Liver (tissue), 9 donors: ENCODE measurements around the gene RNPC3. TPM values are rescaled to one million over a fixed set of nuclear protein-coding genes. Genes with fewer than 3 reads are reported as not detected.

ENCODE experiments used
- DNase-seq: peaks from one replicate; pipeline ENCODE4 v3.0.0-alpha.2; 2017; ENCODE audit warnings: low spot score
- H3K27ac ChIP-seq, 2 donors: one replicate each; pipeline ENCODE4 v1.7.0; 2013; ENCODE audit warnings: inconsistent platforms in 2 of 2, low read length in 2 of 2, control low read depth in 1 of 2, low read depth in 1 of 2, mild to moderate bottlenecking in 1 of 2
- H3K27me3 ChIP-seq, 4 donors: one replicate each; pipeline versions ENCODE4 v1.6.1 to v1.7.0; 2013; ENCODE audit warnings: low read length in 3 of 4, inconsistent platforms in 1 of 4, mild to moderate bottlenecking in 1 of 4, moderate library complexity in 1 of 4; ENCODE audit not compliant: control insufficient read depth in 4 of 4, insufficient read depth in 4 of 4
- H3K36me3 ChIP-seq, 4 donors: one replicate each; pipeline versions ENCODE4 v1.6.1 to v1.7.0; 2013; ENCODE audit warnings: low read length in 3 of 4, mild to moderate bottlenecking in 3 of 4, low read depth in 1 of 4, moderate library complexity in 1 of 4; ENCODE audit not compliant: control insufficient read depth in 4 of 4, insufficient read depth in 3 of 4
- H3K4me1 ChIP-seq, 4 donors: one replicate each; pipeline versions ENCODE4 v1.6.1 to v1.7.0; 2013; ENCODE audit warnings: low read length in 3 of 4, mild to moderate bottlenecking in 3 of 4, moderate library complexity in 1 of 4; ENCODE audit not compliant: control insufficient read depth in 4 of 4, insufficient read depth in 4 of 4
- H3K4me3 ChIP-seq, 3 donors: one replicate each; pipeline versions ENCODE4 v1.6.1 to v1.7.0; 2013; ENCODE audit warnings: low read length in 3 of 3, control low read depth in 1 of 3, low read depth in 1 of 3, mild to moderate bottlenecking in 1 of 3
- H3K9ac ChIP-seq, 2 donors: one replicate each; pipeline ENCODE4 v1.7.0; 2013; ENCODE audit warnings: low read length in 2 of 2, mild to moderate bottlenecking in 2 of 2, moderate library complexity in 2 of 2, control low read depth in 1 of 2, low read depth in 1 of 2
- H3K9me3 ChIP-seq, 4 donors: one replicate each; pipeline versions ENCODE4 v1.6.1 to v1.7.0; 2013; ENCODE audit warnings: low read length in 3 of 4; ENCODE audit not compliant: control insufficient read depth in 4 of 4
- FOXA1 ChIP-seq: IDR thresholded peaks from 2 replicates; pipeline ENCODE4 v1.6.1; 2016; ENCODE audit warnings: antibody characterized with exemption
- FOXA2 ChIP-seq: IDR thresholded peaks from 2 replicates; pipeline ENCODE4 v1.6.1; 2016; ENCODE audit warnings: antibody characterized with exemption
- GABPA ChIP-seq, 2 donors: IDR thresholded peaks in 1 of 2; conservative IDR thresholded peaks in 1 of 2; 2 replicates each; pipeline ENCODE4 v1.6.1; 2016; ENCODE audit warnings: antibody characterized with exemption in 2 of 2, mild to moderate bottlenecking in 1 of 2, moderate library complexity in 1 of 2
- HNF4A ChIP-seq, 2 donors: conservative IDR thresholded peaks; 2 replicates each; pipeline ENCODE4 v1.6.1; 2016; ENCODE audit warnings: antibody characterized with exemption in 2 of 2, mild to moderate bottlenecking in 2 of 2
- JUND ChIP-seq, 2 donors: IDR thresholded peaks; 2 replicates each; pipeline ENCODE4 v1.6.1; 2016; ENCODE audit warnings: antibody characterized with exemption in 2 of 2
- SP1 ChIP-seq: IDR thresholded peaks from 2 replicates; pipeline ENCODE4 v1.6.1; 2018; ENCODE audit warnings: antibody characterized with exemption, mild to moderate bottlenecking
- TAF1 ChIP-seq: conservative IDR thresholded peaks from 2 replicates; pipeline ENCODE4 v1.6.1; 2016; ENCODE audit warnings: antibody characterized with exemption, mild to moderate bottlenecking
- YY1 ChIP-seq: IDR thresholded peaks from 2 replicates; pipeline ENCODE4 v1.6.1; 2016; ENCODE audit warnings: antibody characterized with exemption, mild to moderate bottlenecking
- WGBS: extraction: QIAGEN DNeasy Blood & Tissue Kit; methylation state at CpG from one replicate; pipeline ENCODE4 v1.1.7; 2013; 5-methylcytosine and 5-hydroxymethylcytosine counted together
- polyA plus RNA-seq, 2 donors: library from polyadenylated mRNA; stranded (reverse) in 1 of 2; unstranded in 1 of 2; fragments of 200-250 nt in 1 of 2; fragments of >200 nt in 1 of 2; fragmentation: Nextera tagmentation in 1 of 2; extraction: Ambion mirVana in 1 of 2; gene quantifications; one replicate each; pipeline versions ENCODE4 v1.2.1 to v1.2.3, GENCODE V29; 2013 to 2015
- total RNA-seq, 2 donors: library from RNA; depleted of rRNA; stranded (reverse); fragments of >200 nt; gene quantifications; one replicate each; pipeline ENCODE4 v1.2.3, GENCODE V29; 2014
- TF ChIP-seq, protein P1 (sequence below): IDR thresholded peaks from 2 replicates; pipeline ENCODE4 v1.6.1; 2016; ENCODE audit warnings: antibody characterized with exemption
- TF ChIP-seq, protein P2 (sequence below): IDR thresholded peaks from 2 replicates; pipeline ENCODE4 v1.6.1; 2016; ENCODE audit warnings: antibody characterized with exemption
- TF ChIP-seq, protein P3 (sequence below): IDR thresholded peaks from 2 replicates; pipeline ENCODE4 v1.6.1; 2016; ENCODE audit warnings: antibody characterized with exemption, mild to moderate bottlenecking
- TF ChIP-seq, protein P4 (sequence below): fragments of 150-350 bp; IDR thresholded peaks from 2 replicates; pipeline ENCODE4 v1.5.1; 2017; ENCODE audit warnings: improper control_type of control experiment, low read depth, low read length; ENCODE audit not compliant: missing input control
- TF ChIP-seq, protein P5 (sequence below): IDR thresholded peaks from 2 replicates; pipeline ENCODE4 v1.6.1; 2016; ENCODE audit warnings: antibody characterized with exemption
- donor health status: healthy.
- donor health status: healthy.
- donor health status: healthy.
- donor health status: healthy.
- donor health status: healthy.

RNPC3 gene
- total and polyA plus RNA-seq, 4 donors = 4.2 to 18.0 (median 9.6) TPM

DNA sequence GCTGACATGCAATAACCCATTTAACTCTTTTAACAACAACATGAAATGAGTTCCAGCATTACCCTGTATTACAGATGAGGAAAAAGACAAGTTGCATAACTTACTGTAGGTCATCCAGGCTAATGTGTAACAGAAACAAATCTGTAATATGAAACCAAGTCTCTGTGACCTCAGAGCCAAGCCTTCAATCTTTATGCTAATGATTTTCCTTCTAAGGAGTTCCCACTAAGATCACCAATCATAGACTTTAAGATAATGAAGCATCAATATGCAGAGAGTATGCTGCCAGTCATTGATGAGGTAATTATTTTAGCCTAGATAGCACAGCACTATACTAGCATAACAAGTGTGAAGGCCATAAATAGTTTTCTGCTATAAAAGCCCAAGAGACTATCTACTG is 35.6 kb upstream of the RNPC3 start:
- no peak for TF ChIP-seq TAF1
- TF ChIP-seq, protein P1, sequence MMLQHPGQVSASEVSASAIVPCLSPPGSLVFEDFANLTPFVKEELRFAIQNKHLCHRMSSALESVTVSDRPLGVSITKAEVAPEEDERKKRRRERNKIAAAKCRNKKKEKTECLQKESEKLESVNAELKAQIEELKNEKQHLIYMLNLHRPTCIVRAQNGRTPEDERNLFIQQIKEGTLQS = no peak
- TF ChIP-seq SP1 = no peak
- no peak for TF ChIP-seq FOXA1
- TF ChIP-seq JUND (IDR thresholded peaks at IDR 0.05) = no peak
- no peak for TF ChIP-seq YY1
- TF ChIP-seq, protein P2, sequence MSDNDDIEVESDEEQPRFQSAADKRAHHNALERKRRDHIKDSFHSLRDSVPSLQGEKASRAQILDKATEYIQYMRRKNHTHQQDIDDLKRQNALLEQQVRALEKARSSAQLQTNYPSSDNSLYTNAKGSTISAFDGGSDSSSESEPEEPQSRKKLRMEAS = no peak
- TF ChIP-seq, protein P3, sequence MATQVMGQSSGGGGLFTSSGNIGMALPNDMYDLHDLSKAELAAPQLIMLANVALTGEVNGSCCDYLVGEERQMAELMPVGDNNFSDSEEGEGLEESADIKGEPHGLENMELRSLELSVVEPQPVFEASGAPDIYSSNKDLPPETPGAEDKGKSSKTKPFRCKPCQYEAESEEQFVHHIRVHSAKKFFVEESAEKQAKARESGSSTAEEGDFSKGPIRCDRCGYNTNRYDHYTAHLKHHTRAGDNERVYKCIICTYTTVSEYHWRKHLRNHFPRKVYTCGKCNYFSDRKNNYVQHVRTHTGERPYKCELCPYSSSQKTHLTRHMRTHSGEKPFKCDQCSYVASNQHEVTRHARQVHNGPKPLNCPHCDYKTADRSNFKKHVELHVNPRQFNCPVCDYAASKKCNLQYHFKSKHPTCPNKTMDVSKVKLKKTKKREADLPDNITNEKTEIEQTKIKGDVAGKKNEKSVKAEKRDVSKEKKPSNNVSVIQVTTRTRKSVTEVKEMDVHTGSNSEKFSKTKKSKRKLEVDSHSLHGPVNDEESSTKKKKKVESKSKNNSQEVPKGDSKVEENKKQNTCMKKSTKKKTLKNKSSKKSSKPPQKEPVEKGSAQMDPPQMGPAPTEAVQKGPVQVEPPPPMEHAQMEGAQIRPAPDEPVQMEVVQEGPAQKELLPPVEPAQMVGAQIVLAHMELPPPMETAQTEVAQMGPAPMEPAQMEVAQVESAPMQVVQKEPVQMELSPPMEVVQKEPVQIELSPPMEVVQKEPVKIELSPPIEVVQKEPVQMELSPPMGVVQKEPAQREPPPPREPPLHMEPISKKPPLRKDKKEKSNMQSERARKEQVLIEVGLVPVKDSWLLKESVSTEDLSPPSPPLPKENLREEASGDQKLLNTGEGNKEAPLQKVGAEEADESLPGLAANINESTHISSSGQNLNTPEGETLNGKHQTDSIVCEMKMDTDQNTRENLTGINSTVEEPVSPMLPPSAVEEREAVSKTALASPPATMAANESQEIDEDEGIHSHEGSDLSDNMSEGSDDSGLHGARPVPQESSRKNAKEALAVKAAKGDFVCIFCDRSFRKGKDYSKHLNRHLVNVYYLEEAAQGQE = no peak
- no peak for TF ChIP-seq FOXA2
- no peak for TF ChIP-seq HNF4A (conservative IDR thresholded peaks at IDR 0.05)
- no peak for TF ChIP-seq GABPA (IDR thresholded peaks at IDR 0.05 in 1 of 2, conservative IDR thresholded peaks at IDR 0.05 in 1 of 2)
- TF ChIP-seq, protein P4, sequence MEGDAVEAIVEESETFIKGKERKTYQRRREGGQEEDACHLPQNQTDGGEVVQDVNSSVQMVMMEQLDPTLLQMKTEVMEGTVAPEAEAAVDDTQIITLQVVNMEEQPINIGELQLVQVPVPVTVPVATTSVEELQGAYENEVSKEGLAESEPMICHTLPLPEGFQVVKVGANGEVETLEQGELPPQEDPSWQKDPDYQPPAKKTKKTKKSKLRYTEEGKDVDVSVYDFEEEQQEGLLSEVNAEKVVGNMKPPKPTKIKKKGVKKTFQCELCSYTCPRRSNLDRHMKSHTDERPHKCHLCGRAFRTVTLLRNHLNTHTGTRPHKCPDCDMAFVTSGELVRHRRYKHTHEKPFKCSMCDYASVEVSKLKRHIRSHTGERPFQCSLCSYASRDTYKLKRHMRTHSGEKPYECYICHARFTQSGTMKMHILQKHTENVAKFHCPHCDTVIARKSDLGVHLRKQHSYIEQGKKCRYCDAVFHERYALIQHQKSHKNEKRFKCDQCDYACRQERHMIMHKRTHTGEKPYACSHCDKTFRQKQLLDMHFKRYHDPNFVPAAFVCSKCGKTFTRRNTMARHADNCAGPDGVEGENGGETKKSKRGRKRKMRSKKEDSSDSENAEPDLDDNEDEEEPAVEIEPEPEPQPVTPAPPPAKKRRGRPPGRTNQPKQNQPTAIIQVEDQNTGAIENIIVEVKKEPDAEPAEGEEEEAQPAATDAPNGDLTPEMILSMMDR = no peak
- H3K4me3 ChIP-seq = no peak overlapping the region
- no peaks in the 10 kb centered on the region for H3K36me3 ChIP-seq
- H3K9ac ChIP-seq = no peak overlapping the region
- no peak for DNase-seq
- no peaks in the 10 kb centered on the region for H3K4me1 ChIP-seq
- H3K27ac ChIP-seq = no peak overlapping the region
- H3K9me3 ChIP-seq = no peaks in the 10 kb centered on the region
- H3K27me3 ChIP-seq = no peaks in the 10 kb centered on the region

DNA sequence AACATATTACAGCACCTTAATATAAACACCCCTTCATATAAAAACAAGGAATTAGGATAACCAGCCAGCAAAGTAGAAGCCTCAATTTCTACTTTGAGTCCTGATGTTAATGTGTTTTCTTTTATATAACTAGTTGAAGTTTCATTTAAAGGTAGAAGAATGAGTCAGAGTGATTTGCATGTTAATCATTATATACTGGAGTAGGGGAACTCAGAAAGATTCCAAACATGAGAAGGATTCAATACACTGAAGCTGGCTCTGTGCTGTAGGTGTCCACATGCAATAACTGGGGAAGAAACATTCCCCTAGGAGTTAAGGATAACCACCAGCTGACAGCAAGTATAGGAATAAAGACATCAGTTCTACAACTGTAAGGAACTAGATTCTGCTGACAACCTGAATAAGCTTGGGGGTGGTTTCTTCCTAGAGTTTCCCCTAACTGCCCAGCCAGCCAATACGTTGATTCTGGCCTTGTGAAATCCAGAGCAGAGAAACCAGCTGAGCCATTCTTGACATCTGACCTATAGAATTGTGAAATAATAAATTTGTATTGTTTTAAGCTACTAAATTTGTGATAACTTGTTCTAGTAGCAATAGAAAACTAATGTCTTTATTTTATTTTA is 33.4 kb upstream of the RNPC3 start:
- Histone ChIP-seq H3K27ac (no peak overlapping the region), H3K4me1 (no peaks in the 10 kb centered on the region), H3K27me3 (no peaks in the 10 kb centered on the region), H3K4me3 (no peak overlapping the region), H3K9ac (no peak overlapping the region), H3K9me3 (no peaks in the 10 kb centered on the region), H3K36me3 (no peaks in the 10 kb centered on the region)
- DNase-seq = no peak
- TF ChIP-seq, protein P4 = no peak
- TF ChIP-seq FOXA2 (no peak), TAF1 (no peak)
- TF ChIP-seq, protein P3 = no peak
- TF ChIP-seq, protein P5, sequence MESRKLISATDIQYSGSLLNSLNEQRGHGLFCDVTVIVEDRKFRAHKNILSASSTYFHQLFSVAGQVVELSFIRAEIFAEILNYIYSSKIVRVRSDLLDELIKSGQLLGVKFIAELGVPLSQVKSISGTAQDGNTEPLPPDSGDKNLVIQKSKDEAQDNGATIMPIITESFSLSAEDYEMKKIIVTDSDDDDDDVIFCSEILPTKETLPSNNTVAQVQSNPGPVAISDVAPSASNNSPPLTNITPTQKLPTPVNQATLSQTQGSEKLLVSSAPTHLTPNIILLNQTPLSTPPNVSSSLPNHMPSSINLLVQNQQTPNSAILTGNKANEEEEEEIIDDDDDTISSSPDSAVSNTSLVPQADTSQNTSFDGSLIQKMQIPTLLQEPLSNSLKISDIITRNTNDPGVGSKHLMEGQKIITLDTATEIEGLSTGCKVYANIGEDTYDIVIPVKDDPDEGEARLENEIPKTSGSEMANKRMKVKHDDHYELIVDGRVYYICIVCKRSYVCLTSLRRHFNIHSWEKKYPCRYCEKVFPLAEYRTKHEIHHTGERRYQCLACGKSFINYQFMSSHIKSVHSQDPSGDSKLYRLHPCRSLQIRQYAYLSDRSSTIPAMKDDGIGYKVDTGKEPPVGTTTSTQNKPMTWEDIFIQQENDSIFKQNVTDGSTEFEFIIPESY = no peak
- 70% methylated on average over 1 of the region's 1 CpG for WGBS
